GM12864 (cell line): ENCODE results near the gene DPP4.

Experiments used
- DNase-seq: peaks from one replicate; pipeline ENCODE4 v3.0.0-alpha.2; 2011; ENCODE audit warnings: low read depth
- H3K4me3 ChIP-seq: 2 replicates; pipeline ENCODE4 v1.5.1; 2011; ENCODE audit warnings: mild to moderate bottlenecking, low read depth, low read length, control low read depth
- CTCF ChIP-seq: IDR thresholded peaks from 2 replicates; pipeline ENCODE4 v1.5.1; 2011; ENCODE audit warnings: low read depth, mild to moderate bottlenecking, moderate library complexity, low read length, control low read depth, inconsistent platforms; ENCODE audit errors: missing control alignments

The DPP4 gene

GRCh38 chr2:161943011-161943410 is 131.0 kb downstream of the DPP4 start:
- no peak overlapping the region for H3K4me3 ChIP-seq
- no peak for TF ChIP-seq CTCF
- no peak for DNase-seq
